NCI-H2171 (cell line): ENCODE data around the gene GJE1.

Experiments
- DNase-seq: peaks from one replicate; lab custom pipeline; 2025; lab: John Stamatoyannopoulos, UW

GJE1 gene

GRCh38 chr6:142165227-142165626 is 32.5 kb downstream of the GJE1 start:
- DNase-seq: no peak

- no peak for DNase-seq
Observed at GRCh38 chr6:142167071-142167470, 34.3 kb downstream of the GJE1 start.

GRCh38 chr6:142167486-142167885 is 34.8 kb downstream of the GJE1 start:
- DNase-seq: no peak

GRCh38 chr6:142171351-142171750 is 38.6 kb downstream of the GJE1 start:
- DNase-seq: no peak

- DNase-seq: no peak
Observed at GRCh38 chr6:142172758-142173157, 40.0 kb downstream of the GJE1 start.

GRCh38 chr6:142173980-142174379 is 41.3 kb downstream of the GJE1 start:
- no peak for DNase-seq

- DNase-seq: no peak
Observed at GRCh38 chr6:142174703-142175102, 42.0 kb downstream of the GJE1 start.

- DNase-seq: no peak
Observed at GRCh38 chr6:142178129-142178528, 45.4 kb downstream of the GJE1 start.

- no peak for DNase-seq
Observed at GRCh38 chr6:142182004-142182403, 49.3 kb downstream of the GJE1 start.

GRCh38 chr6:142183351-142183750 is 50.6 kb downstream of the GJE1 start:
- DNase-seq: no peak

GRCh38 chr6:142184307-142184706 is 51.6 kb downstream of the GJE1 start:
- DNase-seq: no peak
